Heart right ventricle (tissue), 16 donors: ENCODE data around the gene MYH11. TPM values are rescaled to one million over a fixed set of nuclear protein-coding genes. Genes with fewer than 3 reads are reported as not detected.

Experiments used
- ATAC-seq, 8 donors: fragments of 200-7000 bp; cut with Tn5 transposase; one replicate each; pipeline ENCODE4 v1.9.1; 2020; ENCODE audit warnings: mild to moderate bottlenecking in 8 of 8, moderate library complexity in 8 of 8, moderate number of reproducible peaks in 1 of 8
- DNase-seq, 2 donors: peaks; one replicate each; pipeline ENCODE4 v3.0.0-alpha.2; 2020
- H3K27ac ChIP-seq, 10 donors: fragments of 200-600 bp; sonication (generic) in 2 of 10; one replicate each; pipeline versions ENCODE4 v1.5.0 to v1.8.0; 2020 to 2022; ENCODE audit warnings: mild to moderate bottlenecking in 3 of 10
- H3K27me3 ChIP-seq, 7 donors: fragments of 200-600 bp; one replicate each; pipeline ENCODE4 v1.8.0; 2021 to 2022; ENCODE audit warnings: mild to moderate bottlenecking in 2 of 7
- H3K36me3 ChIP-seq, 9 donors: fragments of 200-600 bp; sonication (generic) in 1 of 9; one replicate each; pipeline versions ENCODE4 v1.5.0 to v1.8.0; 2020 to 2022; ENCODE audit warnings: mild to moderate bottlenecking in 2 of 9
- H3K4me1 ChIP-seq, 9 donors: fragments of 200-600 bp; sonication (generic) in 1 of 9; one replicate each; pipeline versions ENCODE4 v1.5.0 to v1.8.0; 2020 to 2022; ENCODE audit warnings: mild to moderate bottlenecking in 4 of 9
- H3K4me3 ChIP-seq, 10 donors: fragments of 200-600 bp; sonication (generic) in 2 of 10; one replicate each; pipeline versions ENCODE4 v1.5.0 to v1.8.0; 2020 to 2022; ENCODE audit warnings: mild to moderate bottlenecking in 7 of 10, moderate library complexity in 2 of 10
- H3K9me3 ChIP-seq, 11 donors: fragments of 200-600 bp in 10 of 11; sonication (generic) in 2 of 11; one replicate each; pipeline versions ENCODE4 v1.5.0 to v1.8.0; 2013 to 2022; ENCODE audit warnings: mild to moderate bottlenecking in 2 of 11, control low read depth in 1 of 11, moderate library complexity in 1 of 11
- whole genome bisulfite sequencing, 2 donors: extraction: QIAGEN DNeasy Blood & Tissue Kit; methylation state at CpG; one replicate each; pipeline ENCODE4 v1.1.7; 2013; ENCODE audit warnings: inconsistent platforms in 1 of 2; 5-methylcytosine and 5-hydroxymethylcytosine counted together
- intact Hi-C, 10 donors: fragments of 100-400 bp; cut with DNase I; formaldehyde crosslinking; loops; one replicate each; pipeline versions ENCODE4 v1.11.1 to v1.14.2; 2022
- polyA plus RNA-seq, 2 donors: library from polyadenylated mRNA; stranded (reverse); fragments of 200-250 nt; gene quantifications; one replicate each; pipeline ENCODE4 v1.2.3, GENCODE V29; 2013
- total RNA-seq, 10 donors: library from RNA; stranded (reverse); fragmentation: NEBNext Ultra II Directional in 3 of 10; extraction: Animal tissue kit (Norgen Biotek cat#: 25700) in 3 of 10; gene quantifications; one replicate each; pipeline versions ENCODE4 v1.2.1 to v1.2.4, GENCODE V29; 2021 to 2023
- TF ChIP-seq, protein P1 (sequence below), 9 donors: fragments of 200-600 bp; sonication (generic) in 2 of 9; IDR thresholded peaks; one replicate each; pipeline versions ENCODE4 v1.5.0 to v1.8.0; 2021 to 2022; ENCODE audit warnings: antibody characterized with exemption in 9 of 9, mild to moderate bottlenecking in 5 of 9, moderate library complexity in 1 of 9
- donor health status: Arrhythmogenic right ventricular cardiomyopathy.
- donor health status: ischemic (EF 13 %, LVEDD 7.1; RV severe dilation, severe dysfunction).
- donor health status: healthy with polysubstance abuse.
- donor health status: DM: no; HTN: yes; CAD: no.
- donor health status: DM: no; HTN: no; CAD: no.
- donor health status: ischemic (EF 25% LVEDD 6.9; RV normal size, moderate dysfunction).
- donor health status: ischemic (EF 25% LVEDD 5.7; RV mildly dilated, moderate dysfunction).
- donor health status: healthy.
- donor health status: DM: yes; HTN: yes; CAD: no.
- donor health status: Ischemic cardiomyopathy.
- donor health status: ischemic (EF 35%, LVEDD 5.7; RV mildly dilated, moderate dysfunction).
- donor health status: nonischemic (EF 11% LVEDD 7.7; RV severe dilation, severe dysfunction).
- donor health status: DM: yes; HTN: yes; CAD: no.
- donor health status: PGD.
- donor health status: ischemic (EF 29% LVEDD 5.4; RV normal size, mild dysfunction).
- donor health status: nonischemic (EF 23%, LVEDD 6.1; RV moderate dilation, normal function).

MYH11 gene
- total and polyA plus RNA-seq, 12 donors: 9.8 to 46.7 (median 23.5) TPM

- no peak for ATAC-seq
- DNase-seq: no peak
- no peaks in the 10 kb centered on the region for H3K9me3 ChIP-seq
- peaks cover 0 to 16% (median 7%) of the 10 kb centered on the region in 7 donors for H3K27me3 ChIP-seq
- intact Hi-C loops: loop anchor here in 4 of 10 donors (5.0 to 10.0 kb wide), 4 partner anchors 42 to 362 kb away; no protein-coding TSS in a partner anchor
- TF ChIP-seq, protein P1, sequence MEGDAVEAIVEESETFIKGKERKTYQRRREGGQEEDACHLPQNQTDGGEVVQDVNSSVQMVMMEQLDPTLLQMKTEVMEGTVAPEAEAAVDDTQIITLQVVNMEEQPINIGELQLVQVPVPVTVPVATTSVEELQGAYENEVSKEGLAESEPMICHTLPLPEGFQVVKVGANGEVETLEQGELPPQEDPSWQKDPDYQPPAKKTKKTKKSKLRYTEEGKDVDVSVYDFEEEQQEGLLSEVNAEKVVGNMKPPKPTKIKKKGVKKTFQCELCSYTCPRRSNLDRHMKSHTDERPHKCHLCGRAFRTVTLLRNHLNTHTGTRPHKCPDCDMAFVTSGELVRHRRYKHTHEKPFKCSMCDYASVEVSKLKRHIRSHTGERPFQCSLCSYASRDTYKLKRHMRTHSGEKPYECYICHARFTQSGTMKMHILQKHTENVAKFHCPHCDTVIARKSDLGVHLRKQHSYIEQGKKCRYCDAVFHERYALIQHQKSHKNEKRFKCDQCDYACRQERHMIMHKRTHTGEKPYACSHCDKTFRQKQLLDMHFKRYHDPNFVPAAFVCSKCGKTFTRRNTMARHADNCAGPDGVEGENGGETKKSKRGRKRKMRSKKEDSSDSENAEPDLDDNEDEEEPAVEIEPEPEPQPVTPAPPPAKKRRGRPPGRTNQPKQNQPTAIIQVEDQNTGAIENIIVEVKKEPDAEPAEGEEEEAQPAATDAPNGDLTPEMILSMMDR (IDR thresholded peaks at IDR 0.05): no peak
- no peaks in the 10 kb centered on the region for H3K36me3 ChIP-seq
- no peak overlapping the region for H3K4me3 ChIP-seq
- peaks cover 0 to 10% (median 5%) of the 10 kb centered on the region in 9 donors for H3K4me1 ChIP-seq
- H3K27ac ChIP-seq: no peak overlapping the region
Measured at GRCh38 chr16:15775209-15775608, 81.6 kb downstream of the MYH11 start.

GRCh38 chr16:15773968-15774367 lies 82.9 kb downstream of the MYH11 start:
- ATAC-seq (no peak), DNase-seq (no peak)
- no peaks in the 10 kb centered on the region for H3K36me3 ChIP-seq
- H3K9me3 ChIP-seq: no peaks in the 10 kb centered on the region
- no peak overlapping the region for H3K27ac ChIP-seq
- WGBS, 2 donors: 61 to 70% methylated on average over 6 of the region's 6 CpGs
- peaks cover 0 to 20% (median 6%) of the 10 kb centered on the region in 9 donors for H3K4me1 ChIP-seq
- TF ChIP-seq, protein P1 (IDR thresholded peaks at IDR 0.05): no peak
- H3K27me3 ChIP-seq: peaks cover 0 to 13% (median 5%) of the 10 kb centered on the region in 7 donors
- intact Hi-C loops: loop anchor here in 1 of 10 donors (10.0 kb wide), 1 partner anchor 51 kb away; no protein-coding TSS in a partner anchor
- H3K4me3 ChIP-seq: no peak overlapping the region

GRCh38 chr16:15772579-15773293 lies 84.1 kb downstream of the MYH11 start:
- Histone ChIP-seq H3K4me3 (no peak overlapping the region), H3K9me3 (peaks cover 0 to 10% (median 0%) of the 10 kb centered on the region in 11 donors), H3K4me1 (peaks cover 0 to 20% (median 6%) of the 10 kb centered on the region in 9 donors), H3K27me3 (peaks cover 0 to 5% (median 0%) of the 10 kb centered on the region in 7 donors), H3K36me3 (no peaks in the 10 kb centered on the region), H3K27ac (no peak overlapping the region)
- ATAC-seq (no peak), DNase-seq (no peak)
- 84% methylated on average over 11 of the region's 11 CpGs for WGBS, 2 donors
- intact Hi-C loops: loop anchor here in 1 of 10 donors (10.0 kb wide), 1 partner anchor 52 kb away; no protein-coding TSS in a partner anchor
- TF ChIP-seq, protein P1 (IDR thresholded peaks at IDR 0.05): no peak

DNA sequence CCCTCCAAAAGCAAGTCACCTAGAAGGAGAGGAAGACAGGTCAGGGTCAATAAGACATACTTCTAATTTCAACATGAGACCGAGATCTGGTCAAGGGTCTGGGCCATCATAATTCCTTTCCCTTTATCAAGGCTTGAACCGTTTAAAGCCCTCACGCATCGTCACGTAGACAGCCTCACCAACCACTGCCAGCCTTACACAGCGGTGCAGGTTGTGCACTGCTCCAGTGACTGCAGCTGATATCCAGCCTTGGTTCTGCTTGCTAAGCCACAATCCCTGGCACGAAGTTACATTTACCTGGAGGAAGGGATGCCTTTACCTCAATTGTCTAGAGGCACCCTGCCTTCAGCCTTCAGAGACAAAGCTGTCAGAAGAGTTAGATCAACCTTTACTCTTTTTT lies 85.1 kb downstream of the MYH11 start:
- Histone ChIP-seq H3K27me3 (peaks cover 0 to 5% (median 0%) of the 10 kb centered on the region in 7 donors), H3K9me3 (peaks cover 0 to 10% (median 0%) of the 10 kb centered on the region in 11 donors), H3K27ac (no peak overlapping the region), H3K36me3 (no peaks in the 10 kb centered on the region), H3K4me3 (no peak overlapping the region), H3K4me1 (peaks cover 0 to 20% (median 6%) of the 10 kb centered on the region in 9 donors)
- no peak for ATAC-seq
- TF ChIP-seq, protein P1 (IDR thresholded peaks at IDR 0.05): no peak
- 90 to 92% methylated on average over 7 of the region's 7 CpGs for WGBS, 2 donors
- DNase-seq: no peak
- intact Hi-C loops: loop anchor here in 2 of 10 donors (2.0 to 10.0 kb wide), 2 partner anchors 53 to 353 kb away; no protein-coding TSS in a partner anchor
